ENCODE measurements around the gene EPHB3.
A peak's percentile ranks its signal among the peaks of the same experiment; 100 is the strongest.
"Not testable (repeated sequence)": the region's sequence is repeated elsewhere in the genome, so short reads cannot be mapped to it uniquely, and the experiment has no call there.

The EPHB3 gene

DNA sequence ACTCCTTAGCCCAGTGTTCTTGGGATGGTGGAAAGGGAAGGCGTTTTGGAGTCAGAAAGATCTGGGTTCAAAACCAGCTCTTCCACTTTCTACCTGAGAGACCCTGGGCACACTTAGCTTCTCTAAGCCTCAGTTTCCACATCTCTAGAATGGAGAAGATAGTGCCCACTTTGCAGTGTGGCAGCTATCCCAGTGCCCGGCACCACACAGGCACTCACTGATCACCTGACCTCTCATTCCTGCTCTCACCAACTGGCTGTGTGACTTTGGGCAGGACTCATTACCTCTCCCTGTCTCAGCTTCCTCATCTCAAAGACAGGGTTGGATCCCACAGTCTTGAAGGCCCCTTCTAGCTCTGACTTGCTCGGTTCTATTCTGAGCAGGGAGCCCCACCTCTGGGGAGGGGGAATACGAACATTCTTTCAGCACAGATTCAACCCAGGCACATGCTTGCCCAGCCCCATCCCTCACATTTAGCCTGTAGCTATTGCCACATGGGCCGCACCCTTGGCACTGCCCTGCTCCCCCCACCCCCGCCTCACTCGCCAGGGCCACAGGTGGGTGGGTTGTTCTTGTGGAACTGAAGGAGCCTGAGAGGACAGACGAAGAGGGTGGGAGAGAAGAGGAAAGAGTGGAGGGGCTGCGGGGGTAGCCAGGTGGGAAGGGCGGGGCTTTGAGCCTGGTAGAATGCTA, 39.2 kb downstream of the EPHB3 start:
- no peak for DNase-seq (ENCODE audit: low read depth)

DNA sequence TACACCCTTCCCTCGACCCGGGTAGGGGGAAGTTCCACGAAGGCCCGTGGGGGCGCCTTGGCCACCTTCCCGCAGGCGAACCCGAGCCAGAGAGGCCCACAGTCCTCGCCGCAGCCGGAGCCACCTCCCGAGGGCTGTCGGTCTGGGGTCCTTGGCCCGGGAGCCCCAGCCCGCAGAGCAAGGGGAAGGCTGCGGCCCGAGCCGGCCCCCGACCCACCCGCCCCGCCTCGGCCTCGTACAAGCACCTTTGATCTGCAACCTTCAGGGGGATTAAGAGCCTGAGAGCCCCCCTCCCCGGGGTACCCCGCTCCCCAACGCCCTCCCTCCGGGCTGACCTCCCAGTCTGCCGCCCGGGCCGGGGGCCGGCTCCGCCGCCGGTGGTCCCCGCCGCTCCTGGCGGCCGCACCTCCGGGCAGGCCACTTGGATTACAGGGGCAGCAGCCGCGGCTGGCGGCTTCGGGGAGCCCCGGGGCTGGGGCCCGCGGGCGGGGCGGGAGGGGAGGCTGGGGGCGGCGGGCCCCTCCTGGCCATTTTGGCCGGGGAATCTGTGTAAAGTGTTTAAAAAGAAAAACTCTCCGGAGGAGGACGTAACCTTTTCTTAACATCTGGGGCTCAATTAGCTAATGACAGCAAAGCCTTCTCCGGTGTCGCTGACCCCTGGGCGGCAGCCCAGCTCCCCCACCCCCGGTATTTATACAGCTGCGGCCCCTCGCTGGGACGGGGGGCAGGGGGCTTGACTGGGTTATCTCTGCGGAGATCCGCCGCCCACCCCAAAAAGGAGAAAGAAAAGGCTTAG, 40.2 kb downstream of the EPHB3 start:
- no peak for DNase-seq (ENCODE audit: low read depth)

DNA sequence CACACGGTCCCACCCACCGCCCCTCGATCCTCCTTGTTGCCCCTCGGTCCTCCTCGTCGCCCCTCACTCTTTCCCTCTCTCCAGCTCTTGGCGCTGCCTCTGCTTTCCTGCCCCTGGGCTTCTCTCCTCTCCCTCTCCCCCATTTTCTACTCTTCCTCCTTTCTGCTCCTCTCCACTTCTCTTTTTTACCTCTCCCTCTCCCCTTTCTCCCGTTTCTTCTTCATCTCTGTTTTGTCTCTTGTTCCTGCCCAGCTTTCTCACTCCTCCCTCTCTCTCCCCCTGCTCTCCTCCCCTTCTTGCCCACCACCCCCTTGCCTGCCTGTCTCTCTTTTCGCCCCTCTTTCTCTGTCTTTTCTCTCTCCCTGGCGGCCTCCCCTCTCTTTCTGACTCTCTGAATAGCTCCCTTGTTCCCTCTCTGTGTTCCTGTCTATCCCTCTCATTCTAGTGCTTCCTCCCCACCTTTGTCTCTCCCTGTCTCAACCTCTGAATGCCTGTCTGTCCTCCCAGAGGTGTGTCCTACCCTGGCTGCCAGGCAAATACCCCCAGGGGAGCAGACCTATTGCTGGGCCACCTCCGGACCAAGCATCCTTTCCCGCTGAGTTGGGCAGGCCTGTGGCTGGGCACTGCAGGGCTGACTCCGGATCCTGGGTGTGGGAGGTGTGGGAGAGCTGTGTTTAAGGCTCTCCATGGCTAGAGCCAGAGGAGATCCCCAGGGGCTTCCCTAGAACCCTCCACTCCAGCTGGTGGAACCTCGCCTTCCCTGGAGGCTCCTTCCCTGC, 41.0 kb downstream of the EPHB3 start:
- no peak for DNase-seq (ENCODE audit: low read depth)

DNA sequence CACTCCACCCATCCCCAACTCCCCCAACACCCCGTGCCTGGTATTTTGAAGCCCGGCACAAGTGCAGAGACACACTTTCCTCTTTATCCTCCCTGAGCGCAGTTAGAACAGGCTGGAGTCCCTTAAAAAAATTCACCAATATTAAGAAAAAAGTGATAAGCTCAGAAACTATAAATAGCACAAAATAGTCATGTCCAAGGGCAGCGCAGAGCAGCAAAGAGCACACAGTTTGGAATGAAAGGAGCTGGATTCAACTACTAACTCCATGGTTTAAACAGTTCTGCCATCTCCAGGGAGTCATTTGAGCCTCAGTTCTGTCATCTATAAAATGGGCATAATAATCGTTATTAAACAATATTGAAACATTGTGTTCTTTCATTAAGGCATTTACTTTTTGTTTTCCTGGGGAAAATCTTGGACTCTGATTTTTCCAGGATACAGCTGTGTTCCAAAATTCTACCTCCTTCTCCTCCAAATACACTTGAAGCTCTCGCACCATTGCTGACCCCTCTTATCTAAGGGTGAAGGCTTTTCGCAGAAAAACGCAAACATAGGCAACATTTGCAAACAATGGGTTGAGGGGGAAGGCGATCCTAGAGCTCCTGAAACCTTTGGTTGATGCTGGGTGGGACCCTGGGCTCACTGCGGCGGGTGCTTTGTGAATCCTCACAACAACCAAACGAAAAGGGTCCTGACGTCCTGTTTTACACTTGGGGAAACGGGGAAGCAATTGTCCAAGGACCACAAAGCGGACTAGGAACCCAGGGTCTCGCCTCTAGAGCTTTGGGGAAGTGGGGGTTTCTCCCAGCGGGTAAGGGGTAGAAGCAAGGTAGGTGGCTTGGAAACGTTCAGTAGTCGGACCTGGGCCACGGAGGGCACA, 41.8 kb downstream of the EPHB3 start:
- no peak for DNase-seq (ENCODE audit: low read depth)

DNA sequence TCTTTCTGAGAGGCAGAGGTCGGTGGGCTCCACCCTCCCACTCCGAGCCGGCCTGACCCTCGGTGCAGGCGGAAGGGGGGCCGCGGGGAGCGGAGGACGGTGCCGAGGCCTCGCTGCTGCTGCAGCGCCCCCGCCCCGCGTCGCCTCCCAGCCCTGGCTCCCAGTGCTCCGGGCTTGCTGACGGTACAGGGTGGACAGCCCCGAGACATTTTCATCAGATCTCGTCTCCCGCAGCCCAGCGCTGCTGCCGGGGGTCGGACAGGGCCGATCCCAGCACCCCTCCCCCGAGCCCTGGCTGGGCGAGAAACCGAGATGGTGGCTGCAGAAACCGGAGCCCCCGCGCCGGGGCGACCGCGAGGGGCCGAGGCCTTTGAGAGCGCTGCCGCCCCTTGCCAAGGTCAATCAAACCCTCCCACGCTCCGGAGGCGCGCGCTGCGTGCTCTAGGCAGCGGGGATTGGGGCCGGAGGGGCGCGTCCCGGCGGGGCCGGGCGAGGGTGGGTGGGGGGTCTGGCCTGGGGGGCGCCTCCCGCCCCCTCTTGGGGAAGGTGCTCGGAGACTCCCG, 42.5 kb downstream of the EPHB3 start:
- no peak for DNase-seq (ENCODE audit: low read depth)

DNA sequence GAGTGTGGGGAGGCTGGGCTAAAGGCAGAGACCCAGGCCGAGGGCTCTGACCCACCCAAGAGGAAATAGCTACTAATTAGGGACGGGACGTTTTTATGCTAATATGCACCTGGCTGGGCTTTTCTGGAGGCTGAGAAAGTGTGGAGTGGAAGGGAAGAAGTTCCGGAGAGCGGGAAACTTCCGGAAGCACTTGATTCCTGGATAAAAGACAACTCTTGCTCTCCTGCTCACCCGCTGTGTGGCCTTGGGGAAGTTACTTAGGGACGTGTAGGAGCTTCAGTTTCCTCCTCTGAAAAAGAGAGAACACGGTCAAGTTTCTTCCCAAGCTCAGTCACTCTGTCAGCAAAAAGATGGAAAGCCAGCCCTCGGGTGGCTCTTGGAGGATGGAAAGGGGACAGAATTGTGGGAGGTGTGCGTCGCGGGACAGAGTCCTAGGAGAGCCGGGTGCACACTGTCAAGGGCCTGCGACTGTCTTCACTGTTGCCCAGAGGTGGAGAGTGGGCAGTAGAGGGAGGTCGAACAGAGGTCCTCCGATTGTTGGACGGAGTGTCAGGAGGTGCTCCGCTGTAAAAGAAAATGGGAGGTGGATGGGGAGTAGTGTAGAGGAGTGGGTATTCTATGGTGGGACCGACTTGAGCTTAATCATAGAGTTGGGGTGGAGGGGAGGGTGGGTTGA, 43.2 kb downstream of the EPHB3 start:
- DNase-seq (ENCODE audit: low read depth): no peak

DNA sequence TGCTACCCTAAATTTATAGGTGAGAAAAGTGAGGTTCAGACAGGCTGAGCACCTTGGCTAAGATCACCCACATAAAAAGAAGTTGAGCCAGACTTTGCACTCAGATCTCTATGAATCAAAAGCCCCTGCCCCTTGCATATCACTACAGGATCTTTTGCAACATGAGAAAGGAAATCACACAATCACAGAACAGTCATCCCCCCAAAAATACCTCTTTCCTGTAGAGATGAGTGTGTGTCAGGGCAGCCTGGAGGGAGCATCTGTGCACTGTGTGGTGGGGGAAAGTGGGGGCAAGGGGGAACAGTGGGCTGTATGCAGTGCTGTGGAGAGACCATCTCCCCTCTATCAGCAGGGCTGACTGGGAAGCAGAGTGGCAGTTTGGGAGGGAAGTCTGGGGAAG, 46.6 kb downstream of the EPHB3 start:
- no peak for DNase-seq (ENCODE audit: low read depth)

DNA sequence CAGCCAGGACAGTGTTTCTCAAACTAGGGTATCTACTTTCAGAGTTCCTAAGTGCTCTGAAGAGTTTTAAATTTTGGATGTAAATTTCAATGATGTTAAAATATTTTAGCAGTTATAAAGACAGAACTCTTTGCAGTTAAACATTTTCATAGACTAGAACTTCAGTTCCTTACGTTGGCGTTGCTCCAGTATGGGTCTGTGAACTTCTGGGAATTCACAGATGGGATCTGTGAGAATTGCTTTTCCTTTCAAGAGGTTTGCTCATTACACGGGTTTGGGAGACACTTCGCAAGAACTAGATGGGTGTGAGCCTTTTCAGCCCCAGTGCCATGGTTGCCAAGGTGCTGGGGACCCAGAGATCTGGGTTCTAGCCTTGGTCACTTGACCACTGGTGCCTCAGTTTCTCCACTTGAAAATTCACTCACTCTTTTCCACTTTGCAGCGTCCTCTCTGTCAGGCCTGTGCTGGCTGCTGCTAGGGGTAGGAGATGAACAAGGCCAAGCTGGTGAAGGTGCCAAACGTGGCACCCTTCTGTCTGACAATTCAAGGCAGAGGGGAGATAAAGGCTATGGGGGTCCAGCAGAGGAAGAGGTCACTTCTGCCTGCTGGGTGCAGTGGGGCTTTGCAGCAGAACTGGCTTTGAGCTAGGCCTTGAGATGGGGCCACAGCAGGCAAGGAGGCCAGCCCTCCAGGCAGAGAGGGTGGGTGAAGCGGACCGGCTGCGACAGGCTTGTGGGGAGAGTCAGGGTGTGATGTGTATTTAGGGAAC, 48.1 kb downstream of the EPHB3 start:
- DNase-seq (ENCODE audit: low read depth): no peak

DNA sequence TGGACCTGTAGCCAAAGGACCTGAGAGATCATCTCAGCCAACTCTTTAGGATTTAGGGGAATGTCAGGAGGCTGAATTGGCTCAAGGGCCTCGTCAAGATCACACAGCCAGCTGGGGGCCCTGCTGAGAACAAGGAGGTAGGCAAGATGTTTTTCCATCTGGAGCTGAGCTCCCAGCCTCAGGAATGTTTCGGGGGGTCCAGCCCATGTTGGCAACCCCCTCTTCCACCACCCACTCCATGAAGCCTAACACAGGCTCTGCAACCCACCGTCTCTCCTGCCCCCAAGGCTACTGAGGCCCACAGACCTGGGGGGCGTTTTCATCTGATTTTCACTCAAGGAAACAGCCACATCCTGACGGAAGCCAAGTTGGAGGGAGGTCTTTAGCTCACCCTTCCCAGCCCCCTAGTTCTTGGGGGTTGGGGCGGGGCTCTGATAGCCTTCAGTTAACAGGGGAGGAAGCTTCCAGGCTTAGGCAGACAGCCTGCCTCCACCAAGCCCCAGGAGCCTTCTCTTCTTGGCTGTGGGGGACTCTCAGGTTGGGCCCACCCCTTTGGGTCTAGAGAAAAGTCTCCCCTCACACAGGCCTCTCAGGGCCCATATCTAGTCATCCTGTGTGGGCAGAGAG, 48.8 kb downstream of the EPHB3 start:
- no peak for DNase-seq (ENCODE audit: low read depth)

DNA sequence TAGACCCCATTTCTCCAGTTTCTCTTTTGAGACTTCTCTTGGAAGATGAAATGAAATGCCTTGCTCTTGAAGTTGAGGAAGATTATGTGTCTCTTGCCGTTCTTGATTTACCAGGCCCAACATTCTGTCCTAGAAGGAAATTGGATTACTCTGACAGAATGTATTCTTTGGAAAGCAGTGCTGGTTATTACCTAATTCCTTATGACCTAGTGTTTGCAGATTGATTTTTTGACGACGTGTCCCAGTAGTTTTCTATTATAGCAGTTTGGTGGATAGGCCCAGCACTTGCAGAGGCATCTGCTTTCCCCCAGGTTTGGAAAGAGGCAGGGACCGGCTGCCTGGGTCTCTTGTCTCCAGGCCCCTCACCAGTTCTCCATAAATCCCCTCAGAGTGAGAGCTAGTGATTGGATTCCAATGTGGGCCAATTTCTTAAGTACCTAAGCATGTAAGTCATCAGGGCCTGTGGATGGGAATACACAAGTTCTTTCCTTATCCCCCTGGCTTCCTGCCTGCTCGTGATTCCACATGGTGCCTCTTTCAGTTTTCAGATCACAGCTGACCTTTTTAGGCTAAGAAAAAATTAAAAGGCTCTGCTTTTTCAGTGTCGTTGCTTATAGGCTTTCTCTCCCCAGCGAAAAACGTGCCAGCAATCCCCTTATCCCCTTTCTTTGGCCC, 50.2 kb downstream of the EPHB3 start:
- peak; percentile 32 for DNase-seq (ENCODE audit: low read depth)

DNA sequence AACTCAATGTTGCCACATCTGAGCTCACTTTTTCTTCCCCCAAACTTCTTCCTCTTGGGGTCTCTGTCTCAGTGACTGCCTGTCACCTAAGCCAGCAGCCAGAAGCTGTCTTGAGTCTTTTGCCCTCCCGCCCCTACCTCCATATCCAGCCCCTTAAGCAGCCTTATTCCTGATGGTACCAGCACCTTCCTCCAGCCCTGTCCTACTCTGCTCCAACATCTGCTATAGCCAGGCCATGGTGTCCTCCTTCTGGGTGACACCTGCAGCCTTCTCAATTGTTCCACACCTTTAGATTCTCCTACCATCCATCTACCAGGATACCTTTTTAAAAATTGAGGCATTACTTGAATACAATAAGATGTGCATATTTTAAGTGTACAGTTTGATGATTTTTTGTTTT, 53.8 kb downstream of the EPHB3 start:
- DNase-seq (ENCODE audit: low read depth): no peak

DNA sequence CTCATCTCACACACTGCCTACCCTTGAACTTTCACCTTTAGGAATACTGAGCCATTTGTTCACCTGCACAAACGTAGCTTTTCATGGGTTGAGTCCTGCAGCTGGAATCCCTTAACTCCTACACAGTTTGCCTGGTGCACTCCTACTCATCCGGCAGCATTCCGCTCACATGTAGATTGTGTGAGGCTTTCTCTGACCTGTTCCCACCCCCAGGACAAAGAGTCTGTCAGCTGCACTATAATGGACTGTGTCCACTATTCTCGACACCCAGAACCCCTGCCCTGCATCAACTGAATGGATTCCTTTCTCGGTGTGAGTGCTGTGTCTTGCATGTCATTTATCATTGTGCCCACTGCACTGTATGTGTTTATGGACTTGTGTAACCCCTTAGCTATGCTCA, 54.9 kb downstream of the EPHB3 start:
- no peak for DNase-seq (ENCODE audit: low read depth)

DNA sequence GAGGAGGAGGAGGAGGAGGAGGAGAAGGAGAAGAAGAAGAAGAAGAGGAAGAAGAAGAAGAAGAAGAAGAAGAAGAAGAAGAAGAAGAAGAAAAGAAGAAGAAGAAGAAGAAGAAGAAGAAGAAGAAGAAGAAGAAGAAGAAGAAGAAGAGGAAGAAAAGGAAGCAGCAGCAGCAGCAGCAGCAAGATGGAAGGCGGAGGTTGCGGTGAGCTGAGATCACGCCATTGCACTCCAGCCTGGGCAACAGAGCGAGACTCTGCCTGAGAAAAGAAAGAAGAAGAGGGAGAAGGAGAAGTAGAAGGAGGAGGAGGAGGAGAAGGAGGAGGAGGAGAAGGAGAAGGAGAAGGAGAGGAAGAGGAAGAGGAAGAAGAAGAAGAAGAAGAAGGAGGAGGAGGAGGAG, 55.7 kb downstream of the EPHB3 start:
- not testable (repeated sequence) for DNase-seq (ENCODE audit: low read depth)

DNA sequence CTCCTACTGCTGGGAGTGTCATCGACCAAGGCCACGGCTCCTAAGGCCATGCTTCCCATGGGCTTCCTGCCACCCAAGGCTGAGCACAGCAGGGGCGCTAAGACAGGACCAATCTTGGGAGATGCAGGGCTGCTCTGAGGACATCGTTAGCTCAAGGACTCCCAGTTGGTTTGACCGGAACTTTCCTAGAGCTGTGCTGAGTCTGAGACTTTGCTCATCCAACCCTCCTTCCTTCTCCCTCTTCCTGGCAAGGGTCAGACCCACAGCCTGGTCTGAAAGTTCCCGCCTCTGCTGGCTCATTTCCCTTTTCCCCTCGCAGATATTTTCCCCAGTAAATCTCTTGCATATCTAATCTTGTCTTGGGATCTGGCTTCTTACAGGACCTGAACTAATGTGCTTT, 57.2 kb downstream of the EPHB3 start:
- no peak for DNase-seq (ENCODE audit: low read depth)

DNA sequence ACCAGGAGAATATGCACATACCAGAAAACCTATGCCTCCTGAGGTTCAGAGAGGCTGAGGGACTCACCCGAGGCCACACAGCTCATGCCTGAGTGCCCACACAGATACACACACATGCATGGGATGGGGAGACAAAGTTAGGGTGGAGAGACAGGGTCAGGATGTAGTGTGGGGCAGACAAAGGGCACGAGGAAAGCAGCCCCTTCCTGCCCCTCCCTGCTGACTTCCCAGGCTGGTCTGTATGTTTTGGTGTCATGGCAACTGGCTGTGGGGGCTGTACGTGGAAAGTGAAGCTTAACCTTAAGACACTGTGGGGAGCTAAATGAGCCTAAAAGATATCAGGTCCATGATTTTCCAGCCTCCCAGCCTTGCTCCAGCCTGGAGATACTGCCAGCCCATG, 57.8 kb downstream of the EPHB3 start:
- no peak for DNase-seq (ENCODE audit: low read depth)

DNA sequence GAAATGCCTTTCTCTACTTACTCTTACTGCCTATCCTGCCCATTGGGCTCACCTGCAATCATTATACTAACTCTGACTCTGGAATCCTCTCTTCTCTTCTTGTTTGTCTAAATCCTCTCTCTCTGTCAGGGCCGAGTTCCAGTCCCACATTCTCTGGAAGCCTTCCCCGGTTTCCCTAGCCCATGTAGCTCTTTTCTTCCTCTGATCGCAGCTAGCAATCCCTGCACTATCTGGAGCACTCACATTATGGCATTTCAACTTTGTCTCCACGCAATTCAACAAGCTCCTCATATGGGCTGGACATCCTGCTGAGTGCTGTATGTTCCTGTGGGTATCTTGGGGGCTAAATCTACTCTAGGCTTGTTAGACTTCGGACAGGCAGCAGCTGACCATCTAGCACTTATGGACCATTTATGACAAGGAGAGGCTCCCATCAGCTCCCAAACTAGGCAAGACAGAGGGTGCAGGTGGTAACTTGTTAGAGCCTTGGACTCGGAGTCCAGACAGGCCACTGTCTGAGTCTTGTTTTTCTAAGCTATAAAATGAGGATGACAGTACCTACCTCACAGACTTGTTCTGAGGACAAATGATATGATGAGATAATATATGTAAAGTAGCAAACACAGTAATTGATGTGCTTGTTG, 58.3 kb downstream of the EPHB3 start:
- DNase-seq (ENCODE audit: low read depth): no peak

DNA sequence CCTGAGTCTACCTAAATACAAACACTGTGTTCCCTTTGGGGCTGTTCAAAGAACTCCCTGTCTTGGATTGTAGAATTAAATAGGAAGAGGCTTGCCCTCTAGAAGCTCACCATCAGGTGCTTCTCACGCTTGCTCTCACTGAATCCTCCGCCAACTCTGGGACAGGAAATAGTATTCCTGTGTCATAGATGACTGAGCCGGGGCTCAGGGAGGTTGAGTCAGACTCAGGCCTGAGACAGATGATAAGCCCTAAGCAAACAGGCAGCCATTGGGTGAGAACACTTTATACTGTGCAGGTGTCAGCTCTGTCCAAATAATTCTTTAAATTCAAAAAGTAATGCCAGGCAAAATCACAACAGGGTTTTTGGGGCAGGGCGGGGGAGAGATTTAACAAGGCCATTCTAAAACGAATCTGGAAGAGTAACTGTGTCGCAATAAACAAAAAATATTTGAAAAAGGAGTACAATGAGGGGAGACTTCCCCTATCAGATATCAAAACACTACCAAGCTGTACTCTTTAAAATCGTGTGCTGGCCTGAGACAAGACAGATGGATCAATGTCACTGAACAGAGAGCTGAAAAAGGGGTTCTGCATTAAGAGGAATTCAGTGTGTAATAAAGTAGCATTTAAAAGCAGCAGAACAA, 59.0 kb downstream of the EPHB3 start:
- DNase-seq (ENCODE audit: low read depth): peak; percentile 58

DNA sequence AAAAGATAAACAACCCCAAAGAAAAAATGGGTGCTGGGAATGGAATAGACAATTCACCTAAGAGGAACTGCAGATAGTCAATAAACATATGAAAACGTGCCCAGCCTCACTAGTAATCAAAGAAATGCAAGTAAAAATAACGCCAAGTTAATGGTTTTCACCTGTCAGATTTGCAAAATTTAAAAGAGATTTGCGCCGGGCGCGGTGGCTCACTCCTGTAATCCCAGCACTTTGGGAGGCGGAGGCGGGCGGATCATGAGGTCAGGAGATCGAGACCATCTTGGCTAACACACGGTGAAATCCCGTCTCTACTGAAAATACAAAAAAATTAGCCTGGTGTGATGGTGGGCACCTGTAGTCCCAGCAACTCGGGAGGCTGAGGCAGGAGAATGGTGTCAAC, 60.6 kb downstream of the EPHB3 start:
- not testable (repeated sequence) for DNase-seq (ENCODE audit: low read depth)

Measured in EH (cell line).